Adipose tissue (tissue), 3 donors: ENCODE results near the gene PPIC. TPM values are rescaled to one million over a fixed set of nuclear protein-coding genes. Genes with fewer than 3 reads are reported as not detected.
"Not testable (repeated sequence)": the region's sequence is repeated elsewhere in the genome, so short reads cannot be mapped to it uniquely, and the experiment has no call there.

ENCODE experiments used
- H3K27ac ChIP-seq: one replicate; pipeline ENCODE4 v1.5.1; 2013; ENCODE audit warnings: low read depth, low read length
- WGBS, 3 donors: extraction: QIAGEN DNeasy Blood & Tissue Kit; methylation state at CpG; one replicate each; pipeline ENCODE4 v1.1.7; 2013; 5-methylcytosine and 5-hydroxymethylcytosine counted together
- polyA plus RNA-seq, 3 donors: library from polyadenylated mRNA; stranded (reverse); fragments of 200-250 nt; gene quantifications; one replicate each; pipeline ENCODE4 v1.2.3, GENCODE V29; 2013
- donor health status: healthy with polysubstance abuse.
- donor health status: Bipolar disorder and iron deficiency.
- donor health status: healthy.

The PPIC gene
- polyA plus RNA-seq, 3 donors = 22.5 to 34.6 (median 33.6) TPM

DNA sequence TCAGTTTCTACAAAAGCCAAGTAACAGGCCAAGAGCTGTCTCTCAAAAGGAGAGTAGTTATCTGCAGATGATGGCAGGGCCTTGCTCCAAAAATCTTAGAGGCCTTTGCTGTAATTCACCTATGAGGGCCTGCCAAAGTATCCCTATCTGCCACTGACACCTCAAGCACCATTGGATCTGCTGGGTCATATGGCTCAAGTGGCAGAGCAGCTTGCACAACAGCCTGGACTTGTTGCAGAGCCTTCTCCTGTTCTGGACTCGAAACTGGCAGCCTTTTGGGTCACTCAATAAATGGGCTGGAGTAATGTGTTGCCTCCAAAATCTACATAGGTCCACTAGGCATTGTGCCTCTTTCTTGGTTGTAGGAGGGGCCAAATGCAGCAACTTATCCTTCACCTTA lies 62.8 kb downstream of the PPIC start:
- WGBS, 3 donors = 89 to 97% (median 95%) methylated on average over 1 of the region's 1 CpG
- not testable (repeated sequence) for H3K27ac ChIP-seq

Other genes with a start within 250 kb of the PPIC start
- gene SNX24, start 191.1 kb downstream of the PPIC start, polyA plus RNA-seq = 10 to 100 TPM in 1 of 3 donors, 1 to 10 TPM in 2; 4.8 to 13.0 (median 5.0) TPM
- gene PRDM6, start 52.5 kb upstream of the PPIC start, polyA plus RNA-seq = 1 to 10 TPM in 1 of 3 donors, under 1 TPM in 2; 0.10 to 1.2 (median 0.55) TPM